ENCODE data around the gene FAIM2. TPM values are rescaled to one million over a fixed set of nuclear protein-coding genes. Genes with fewer than 3 reads are reported as not detected.

The FAIM2 gene
- total and polyA plus RNA-seq, 9 of the 15 experiments (the other 6 are each of a cell fraction or from before 2014, with no cell fraction given) = 0.01 to 0.10 TPM; not detected in 7

GRCh38 chr12:49891012-49891411 is 12.7 kb downstream of the FAIM2 start:
- no peak for DNase-seq (ENCODE audit: extremely low read depth in 1 of 4, low spot score in 3 of 4)
- Histone ChIP-seq H3K9ac (ENCODE audit: insufficient read depth in 1 of 2, low read depth in 2 of 2, low read length in 2 of 2) (no peak overlapping the region), H3K9me3 (replicated peaks; ENCODE audit: control insufficient read depth, insufficient read depth, low read depth, low read length) (no peaks in the 10 kb centered on the region), H3K4me1 (replicated peaks in 1 of 2; ENCODE audit: control insufficient read depth in 2 of 2, insufficient read depth in 2 of 2, low read length in 2 of 2) (peaks cover 11 to 37% of the 10 kb centered on the region in 2 experiments; a peak in 4 of 5 replicates), H3K4me2 (ENCODE audit: insufficient read depth, low read length) (no peak overlapping the region), H3K27ac (ENCODE audit: extremely low read depth, low read depth, low read length) (no peak overlapping the region), H2AFZ (ENCODE audit: low read depth, low read length) (no peak overlapping the region), H3K27me3 (ENCODE audit: control insufficient read depth in 2 of 2, insufficient read depth in 2 of 2, low read length in 2 of 2) (peaks cover 17 to 26% of the 10 kb centered on the region in 2 experiments), H4K20me1 (replicated peaks; ENCODE audit: control insufficient read depth, insufficient read depth, low read length) (peaks cover 13% of the 10 kb centered on the region; the same call in 1 of the 2 replicates), H3K79me2 (ENCODE audit: control insufficient read depth, insufficient read depth, low read length) (no peaks in the 10 kb centered on the region), H3K36me3 (ENCODE audit: control insufficient read depth, insufficient read depth, low read length) (no peaks in the 10 kb centered on the region), H3K4me3 (no peak overlapping the region), H3K9me1 (ENCODE audit: control insufficient read depth, insufficient read depth, low read length) (no peaks in the 10 kb centered on the region)
- intact Hi-C loops (cut with micrococcal nuclease) = no loop called here
- WGBS (ENCODE audit: insufficient coverage, low coverage, missing lambda C conversion rate) = 25% methylated on average over 2 of the region's 2 CpGs
- TF ChIP-seq EWSR1 (IDR thresholded peaks at IDR 0.05; ENCODE audit: borderline replicate concordance, low read depth, partially characterized antibody) (no peak), TFAM (CRISPR knock-in tag; conservative IDR thresholded peaks at IDR 0.05) (no peak), NFE2 (IDR thresholded peaks at IDR 0.05; ENCODE audit: low read depth) (no peak), MAFG (tag; conservative IDR thresholded peaks at IDR 0.05) (no peak), TSC22D4 (tag; IDR thresholded peaks at IDR 0.05) (no peak), CTBP1 (IDR thresholded peaks at IDR 0.05; ENCODE audit: borderline replicate concordance) (no peak), L3MBTL2 (IDR thresholded peaks at IDR 0.05) (no peak), LARP7 (IDR thresholded peaks at IDR 0.05) (no peak), HOMEZ (CRISPR knock-in tag; IDR thresholded peaks at IDR 0.05) (no peak), ZNF311 (CRISPR knock-in tag; IDR thresholded peaks at IDR 0.05) (no peak)
- POLR2A ChIA-PET = no interaction called here
- FAIRE-seq = no peak
- CTCF ChIA-PET (ENCODE audit: low intra/inter-chr PET ratio) = no interaction called here
- in situ Hi-C loops (cut with MboI) = no loop called here
- BruUV-seq (replicated peaks) = no TSS peak
- ATAC-seq = no peak
